Activated naive CD8-positive, alpha-beta T cell (primary cell): ENCODE measurements around the gene GJC2.
"Not testable (repeated sequence)": the region's sequence is repeated elsewhere in the genome, so short reads cannot be mapped to it uniquely, and the experiment has no call there.

Source experiments
- H3K27ac Mint-ChIP-seq: one replicate; pipeline ENCODE4 v1.8.0; 2021; ENCODE audit warnings: mixed read lengths
- H3K27me3 Mint-ChIP-seq: one replicate; pipeline ENCODE4 v1.8.0; 2021; ENCODE audit warnings: mixed read lengths
- H3K36me3 Mint-ChIP-seq: one replicate; pipeline ENCODE4 v1.8.0; 2021; ENCODE audit warnings: mixed read lengths
- H3K4me1 Mint-ChIP-seq: one replicate; pipeline ENCODE4 v1.8.0; 2021; ENCODE audit warnings: low read depth, mixed read lengths
- H3K4me3 Mint-ChIP-seq: one replicate; pipeline ENCODE4 v1.8.0; 2021; ENCODE audit warnings: mild to moderate bottlenecking, mixed read lengths
- H3K9me3 Mint-ChIP-seq: one replicate; pipeline ENCODE4 v1.8.0; 2021; ENCODE audit warnings: low read depth, mixed read lengths

The GJC2 gene

DNA sequence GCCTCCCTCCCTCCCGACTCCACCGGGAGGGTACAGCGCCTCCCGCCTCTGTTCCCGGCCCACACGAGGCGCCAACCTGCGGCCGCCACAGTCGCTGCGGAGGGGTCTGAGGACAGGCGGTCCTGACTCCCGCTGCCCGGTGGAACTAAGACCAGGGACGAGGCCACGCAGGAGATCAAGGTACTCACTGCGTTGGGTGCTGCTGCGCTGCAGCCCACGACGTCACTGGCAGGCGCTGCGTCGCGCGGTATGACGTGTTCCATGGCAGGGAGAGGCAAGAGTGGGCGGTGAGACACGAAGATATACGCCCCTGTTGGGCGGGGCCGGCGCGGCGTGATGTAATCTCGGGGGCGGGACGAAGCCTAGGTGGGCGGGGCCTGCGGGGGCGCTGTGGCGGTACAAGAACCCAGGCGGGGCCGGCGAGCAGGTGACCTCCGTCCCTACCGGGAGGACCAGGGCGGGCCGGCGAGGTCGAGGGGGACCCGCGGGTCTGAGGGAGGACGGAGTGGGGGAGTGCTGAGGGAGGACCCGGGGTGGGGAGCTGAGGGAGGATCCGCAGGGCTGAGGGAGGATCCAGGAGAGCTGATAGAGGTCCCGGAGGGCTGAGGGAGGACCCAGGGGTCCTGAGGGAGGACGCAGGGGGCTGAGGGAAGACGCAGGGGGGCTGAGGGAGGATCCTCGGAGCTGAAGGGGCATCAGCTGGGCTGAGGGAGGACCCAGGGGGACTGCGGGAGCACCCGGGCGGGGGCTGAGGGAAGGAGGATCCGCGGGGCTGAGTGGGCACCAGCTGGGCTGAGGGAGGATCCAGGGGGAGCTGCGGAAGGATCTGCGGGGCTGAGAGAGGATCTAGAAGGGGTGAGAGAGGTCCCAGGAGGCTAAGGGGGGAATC lies 40.4 kb upstream of the GJC2 start, which contains the start of gene MRPL55:
MRPL55 (minus strand) TSS at position 227 of the 889 bp plus-strand sequence. CDS start 1,039 bp downstream, outside the sequence.
- Mint-ChIP-seq H3K27me3 (no peaks in the 10 kb centered on the region), H3K4me3 (peak within 1 kb of the TSS; percentile 92), H3K9me3 (no peaks in the 10 kb centered on the region), H3K4me1 (peaks cover 28% of the 10 kb centered on the region), H3K36me3 (no peaks in the 10 kb centered on the region), H3K27ac (peak within 1 kb of the TSS; percentile 87)

- Mint-ChIP-seq H3K36me3 (no peaks in the 10 kb centered on the region), H3K27ac (peak overlapping the region; percentile 54), H3K4me1 (peaks cover 25% of the 10 kb centered on the region), H3K9me3 (no peaks in the 10 kb centered on the region), H3K27me3 (no peaks in the 10 kb centered on the region), H3K4me3 (peak overlapping the region; percentile 92)
Measured at GRCh38 chr1:228109962-228110488, 39.7 kb upstream of the GJC2 start.

DNA sequence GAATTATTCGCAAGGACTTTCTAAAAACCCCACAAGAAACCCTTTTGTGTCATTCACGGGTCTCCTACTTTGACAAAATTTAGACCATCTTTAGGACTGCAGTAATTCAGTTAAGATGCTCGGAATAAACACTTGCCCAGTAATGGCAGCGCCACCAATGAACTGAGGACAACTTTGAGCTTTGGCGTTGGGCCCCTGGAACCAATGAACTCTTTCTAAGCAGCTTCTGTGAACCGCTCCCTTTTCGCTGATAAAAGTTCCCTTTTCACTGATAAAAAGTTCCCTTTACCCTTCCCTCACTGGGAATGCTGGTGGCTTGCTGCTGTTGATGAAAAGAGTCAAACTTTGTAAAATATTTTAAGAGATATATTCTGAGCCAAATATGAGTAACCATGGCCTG lies 39.2 kb upstream of the GJC2 start:
- Mint-ChIP-seq H3K4me3 (peak overlapping the region; percentile 46), H3K27me3 (no peaks in the 10 kb centered on the region), H3K9me3 (no peaks in the 10 kb centered on the region), H3K27ac (no peak overlapping the region), H3K36me3 (no peaks in the 10 kb centered on the region), H3K4me1 (peaks cover 25% of the 10 kb centered on the region)

GRCh38 chr1:228111315-228111714 lies 38.4 kb upstream of the GJC2 start:
- H3K36me3 Mint-ChIP-seq, H3K9me3 Mint-ChIP-seq, H3K4me3 Mint-ChIP-seq, H3K27ac Mint-ChIP-seq, H3K27me3 Mint-ChIP-seq: not testable (repeated sequence)
- peaks cover 24% of the 10 kb centered on the region for H3K4me1 Mint-ChIP-seq

DNA sequence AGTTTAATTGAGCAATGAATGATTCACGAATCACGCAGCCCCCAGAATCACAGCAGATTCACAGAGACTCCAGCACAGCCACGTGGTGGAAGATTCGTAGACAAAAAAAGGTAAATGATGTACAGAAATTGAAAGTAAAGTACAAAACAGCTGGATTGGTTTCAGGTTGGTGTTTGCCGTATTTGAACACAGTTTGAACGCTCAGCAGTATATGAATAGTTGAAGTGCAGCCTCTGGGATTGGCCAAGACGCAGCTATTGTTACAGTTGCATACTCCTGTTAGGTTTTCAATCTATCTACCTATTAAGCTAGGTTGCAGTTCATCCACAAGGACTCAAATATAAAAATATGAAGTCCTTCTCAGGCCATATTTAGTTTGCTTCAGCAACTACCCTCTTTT lies 37.6 kb upstream of the GJC2 start:
- Mint-ChIP-seq H3K4me1 (peaks cover 21% of the 10 kb centered on the region), H3K36me3 (no peaks in the 10 kb centered on the region), H3K27ac (no peak overlapping the region), H3K9me3 (no peaks in the 10 kb centered on the region), H3K27me3 (no peaks in the 10 kb centered on the region), H3K4me3 (no peak overlapping the region)

DNA sequence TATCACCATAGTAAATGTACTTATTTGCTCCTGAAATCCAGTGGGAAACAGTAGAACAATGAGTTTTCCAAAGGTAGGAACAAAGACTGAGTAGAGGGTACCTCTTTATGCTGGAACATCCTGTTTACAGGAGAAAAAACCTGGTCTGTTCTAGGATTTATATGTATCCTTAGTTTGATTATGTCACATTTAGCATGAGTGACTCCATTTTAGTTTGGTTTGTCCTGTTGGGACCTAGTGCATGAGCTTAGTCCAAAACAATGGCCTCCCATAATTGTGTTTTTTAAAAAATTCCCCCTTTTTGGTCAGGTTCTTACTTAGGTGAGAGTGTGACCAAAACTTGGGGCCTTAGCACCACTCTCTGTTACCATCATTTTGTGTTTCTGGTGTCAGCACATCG lies 37.1 kb upstream of the GJC2 start:
- H3K27me3 Mint-ChIP-seq, result no peaks in the 10 kb centered on the region
- peaks cover 21% of the 10 kb centered on the region for H3K4me1 Mint-ChIP-seq
- no peak overlapping the region for H3K4me3 Mint-ChIP-seq
- no peaks in the 10 kb centered on the region for H3K9me3 Mint-ChIP-seq
- no peak overlapping the region for H3K27ac Mint-ChIP-seq
- no peaks in the 10 kb centered on the region for H3K36me3 Mint-ChIP-seq

GRCh38 chr1:228114827-228115226 lies 34.9 kb upstream of the GJC2 start:
- Mint-ChIP-seq H3K4me3 (no peak overlapping the region), H3K27ac (no peak overlapping the region), H3K27me3 (no peaks in the 10 kb centered on the region), H3K36me3 (peaks cover 3% of the 10 kb centered on the region), H3K4me1 (peaks cover 7% of the 10 kb centered on the region), H3K9me3 (no peaks in the 10 kb centered on the region)

GRCh38 chr1:228117335-228117734 lies 32.4 kb upstream of the GJC2 start:
- H3K36me3 Mint-ChIP-seq, result peaks cover 3% of the 10 kb centered on the region
- H3K27ac Mint-ChIP-seq, result no peak overlapping the region
- peaks cover 5% of the 10 kb centered on the region for H3K4me1 Mint-ChIP-seq
- H3K9me3 Mint-ChIP-seq, result no peaks in the 10 kb centered on the region
- H3K27me3 Mint-ChIP-seq, result no peaks in the 10 kb centered on the region
- no peak overlapping the region for H3K4me3 Mint-ChIP-seq

DNA sequence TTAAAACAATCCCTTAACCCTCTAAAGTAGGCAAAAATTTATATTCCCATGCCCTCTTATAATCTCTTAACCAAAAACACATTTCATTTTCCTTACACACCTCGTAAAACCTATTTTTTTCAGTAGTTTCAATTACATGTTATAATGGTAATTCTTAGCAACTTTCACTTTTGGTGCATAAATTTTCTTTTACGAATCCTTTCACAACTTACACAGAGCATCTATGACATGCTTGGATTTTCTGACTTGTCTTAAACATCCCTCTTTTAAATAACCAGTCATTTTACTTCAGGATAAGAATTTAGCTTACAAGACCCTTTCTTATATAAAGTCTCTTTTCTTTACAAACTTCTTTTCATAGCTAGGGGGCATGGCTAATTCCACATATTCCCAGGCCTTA lies 31.7 kb upstream of the GJC2 start:
- H3K4me3 Mint-ChIP-seq, result no peak overlapping the region
- H3K4me1 Mint-ChIP-seq, result peaks cover 5% of the 10 kb centered on the region
- H3K9me3 Mint-ChIP-seq, result no peaks in the 10 kb centered on the region
- H3K36me3 Mint-ChIP-seq, result peaks cover 3% of the 10 kb centered on the region
- no peak overlapping the region for H3K27ac Mint-ChIP-seq
- no peaks in the 10 kb centered on the region for H3K27me3 Mint-ChIP-seq

DNA sequence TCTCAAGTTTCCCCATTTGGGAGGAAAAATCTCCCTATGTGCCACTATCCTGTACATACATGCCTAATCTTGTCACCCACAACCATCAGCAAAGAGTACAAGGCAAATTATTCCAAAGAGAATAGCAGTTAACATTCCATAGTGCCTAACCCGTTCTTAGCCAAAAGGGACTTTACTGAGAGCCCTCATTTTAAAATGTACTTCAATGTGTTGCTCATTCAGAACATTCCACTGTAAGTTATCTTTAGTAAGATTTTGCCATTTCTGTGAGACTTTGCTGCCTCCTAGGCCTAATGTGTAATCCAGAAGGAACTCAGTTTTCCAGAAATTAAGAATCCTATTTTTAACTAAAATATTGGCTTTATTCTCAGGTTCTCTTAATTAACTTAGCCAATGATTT lies 29.4 kb upstream of the GJC2 start:
- no peak overlapping the region for H3K27ac Mint-ChIP-seq
- H3K4me1 Mint-ChIP-seq, result peaks cover 5% of the 10 kb centered on the region
- no peak overlapping the region for H3K4me3 Mint-ChIP-seq
- H3K36me3 Mint-ChIP-seq, result peaks cover 3% of the 10 kb centered on the region
- H3K27me3 Mint-ChIP-seq, result no peaks in the 10 kb centered on the region
- H3K9me3 Mint-ChIP-seq, result no peaks in the 10 kb centered on the region

DNA sequence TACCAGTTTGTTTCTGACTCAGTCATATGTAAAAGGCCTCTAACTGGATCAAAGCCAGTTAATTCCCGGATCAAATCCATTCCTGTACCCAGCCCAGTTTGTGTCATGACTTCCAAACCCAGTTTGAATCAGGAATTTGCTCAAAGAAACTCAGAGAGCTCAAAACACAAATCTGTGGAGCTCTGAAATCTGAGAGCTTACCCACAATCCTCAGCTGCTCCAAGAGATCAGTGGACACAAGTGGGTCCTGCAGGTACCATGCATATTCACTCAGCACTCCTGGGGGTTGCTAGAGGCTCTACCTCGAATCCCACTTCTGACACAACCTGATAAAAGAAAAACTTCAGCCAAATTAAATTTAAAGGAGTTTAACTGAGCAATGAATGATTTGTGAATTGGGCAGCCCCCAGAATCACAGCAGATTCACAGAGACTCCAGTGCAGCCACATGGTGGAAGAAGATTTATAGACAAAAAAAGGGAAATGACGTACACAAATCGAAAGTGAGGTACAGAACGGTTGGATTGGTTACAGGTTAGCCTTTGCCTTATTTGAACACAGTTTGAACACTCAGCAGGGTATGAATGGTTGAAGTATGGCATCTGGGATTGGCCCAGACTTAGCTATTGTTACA lies 28.8 kb upstream of the GJC2 start:
- Mint-ChIP-seq H3K4me1 (peaks cover 5% of the 10 kb centered on the region), H3K27me3 (no peaks in the 10 kb centered on the region), H3K4me3 (peak overlapping the region; percentile 37), H3K9me3 (no peaks in the 10 kb centered on the region), H3K27ac (peak overlapping the region; percentile 19), H3K36me3 (peaks cover 3% of the 10 kb centered on the region)

GRCh38 chr1:228122921-228123441 lies 26.7 kb upstream of the GJC2 start:
- Mint-ChIP-seq H3K4me3 (no peak overlapping the region), H3K27me3 (no peaks in the 10 kb centered on the region), H3K27ac (no peak overlapping the region), H3K36me3 (peaks cover 2% of the 10 kb centered on the region), H3K9me3 (no peaks in the 10 kb centered on the region), H3K4me1 (peaks cover 5% of the 10 kb centered on the region)

DNA sequence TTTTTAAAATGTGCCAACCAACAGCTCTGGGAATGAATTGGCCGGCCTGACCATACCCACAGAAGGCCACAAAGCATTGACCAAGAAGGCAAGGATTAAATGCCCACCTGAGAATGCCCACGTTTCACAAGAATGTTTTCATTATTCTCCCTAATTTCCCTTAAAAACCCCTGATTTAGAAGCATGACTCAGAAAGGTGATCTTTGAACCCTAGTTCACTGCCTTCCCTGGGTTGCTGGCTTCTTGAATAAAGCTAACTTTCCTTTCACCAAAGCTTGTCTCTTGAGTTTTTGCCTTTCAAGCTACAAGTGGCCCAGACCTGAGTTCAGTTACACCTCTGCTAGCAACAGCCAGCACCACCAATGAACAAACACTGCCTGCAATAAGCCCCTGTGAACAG lies 26.2 kb upstream of the GJC2 start:
- peaks cover 5% of the 10 kb centered on the region for H3K4me1 Mint-ChIP-seq
- H3K4me3 Mint-ChIP-seq, result no peak overlapping the region
- H3K9me3 Mint-ChIP-seq, result no peaks in the 10 kb centered on the region
- no peaks in the 10 kb centered on the region for H3K36me3 Mint-ChIP-seq
- no peak overlapping the region for H3K27ac Mint-ChIP-seq
- peaks cover 3% of the 10 kb centered on the region for H3K27me3 Mint-ChIP-seq

DNA sequence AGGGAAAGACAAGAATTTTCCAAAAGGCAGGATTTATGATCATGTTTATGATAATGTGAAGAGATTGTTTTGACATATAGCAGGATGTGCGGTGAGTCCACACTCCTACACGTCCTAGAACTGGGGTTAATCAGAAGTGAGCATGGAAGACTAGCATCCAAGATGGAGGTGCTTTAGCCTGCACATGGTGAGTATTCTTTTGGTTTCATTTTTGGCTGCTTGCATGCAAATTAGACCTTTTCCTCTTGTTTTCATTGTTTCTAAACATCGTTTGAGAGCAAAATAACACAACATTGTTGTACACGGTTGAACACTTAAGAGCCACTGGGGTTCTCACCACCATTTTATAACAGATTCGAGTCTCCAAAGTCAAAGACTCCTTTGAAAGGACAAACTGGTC lies 24.5 kb upstream of the GJC2 start:
- H3K36me3 Mint-ChIP-seq, result no peaks in the 10 kb centered on the region
- H3K4me3 Mint-ChIP-seq, result no peak overlapping the region
- H3K9me3 Mint-ChIP-seq, result no peaks in the 10 kb centered on the region
- peaks cover 3% of the 10 kb centered on the region for H3K27me3 Mint-ChIP-seq
- no peak overlapping the region for H3K27ac Mint-ChIP-seq
- peaks cover 4% of the 10 kb centered on the region for H3K4me1 Mint-ChIP-seq

- no peaks in the 10 kb centered on the region for H3K36me3 Mint-ChIP-seq
- no peaks in the 10 kb centered on the region for H3K9me3 Mint-ChIP-seq
- no peak overlapping the region for H3K4me3 Mint-ChIP-seq
- H3K27ac Mint-ChIP-seq, result no peak overlapping the region
- H3K4me1 Mint-ChIP-seq, result peaks cover 8% of the 10 kb centered on the region
- H3K27me3 Mint-ChIP-seq, result peaks cover 4% of the 10 kb centered on the region
Measured at GRCh38 chr1:228131766-228132165, 18.0 kb upstream of the GJC2 start.
